Stimulated activated naive CD4-positive, alpha-beta T cell treated with Interleukin-2 at 50 U/mL for 16 hours (primary cell): ENCODE results near the gene TMEM232.
A peak's percentile ranks its signal among the peaks of the same experiment; 100 is the strongest.
"Not testable (repeated sequence)": the region's sequence is repeated elsewhere in the genome, so short reads cannot be mapped to it uniquely, and the experiment has no call there.

ENCODE experiments used
- DNase-seq: peaks from one replicate; lab custom pipeline; 2025; lab: John Stamatoyannopoulos, UW

The TMEM232 gene

GRCh38 chr5:110726249-110727024 is at the start of gene TMEM232:
TSS of gene TMEM232 (minus strand) at chr5:110726671. CDS start at chr5:110667352, 59,319 bp downstream.
- peak; percentile 71 for DNase-seq

DNA sequence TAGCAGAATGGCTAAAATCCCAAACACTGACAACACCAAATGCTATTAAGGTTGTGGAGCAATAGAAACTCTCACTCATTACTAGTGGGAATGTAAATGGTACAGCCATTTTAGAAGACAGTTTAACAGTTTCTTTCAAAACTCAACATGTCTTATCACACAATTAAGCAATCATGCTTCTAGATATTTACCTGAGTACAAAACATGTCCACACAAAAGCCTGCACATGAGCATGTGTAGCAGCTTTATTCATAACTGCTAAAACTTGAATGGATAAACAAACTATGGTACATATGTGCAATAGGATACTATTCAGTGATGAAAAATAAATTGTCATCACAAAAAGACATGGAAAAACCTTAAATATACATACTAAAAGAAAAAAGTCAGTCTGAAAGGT is 43.8 kb upstream of the TMEM232 start:
- no peak for DNase-seq

GRCh38 chr5:110769000-110769681 is 42.7 kb upstream of the TMEM232 start:
- no peak for DNase-seq

DNA sequence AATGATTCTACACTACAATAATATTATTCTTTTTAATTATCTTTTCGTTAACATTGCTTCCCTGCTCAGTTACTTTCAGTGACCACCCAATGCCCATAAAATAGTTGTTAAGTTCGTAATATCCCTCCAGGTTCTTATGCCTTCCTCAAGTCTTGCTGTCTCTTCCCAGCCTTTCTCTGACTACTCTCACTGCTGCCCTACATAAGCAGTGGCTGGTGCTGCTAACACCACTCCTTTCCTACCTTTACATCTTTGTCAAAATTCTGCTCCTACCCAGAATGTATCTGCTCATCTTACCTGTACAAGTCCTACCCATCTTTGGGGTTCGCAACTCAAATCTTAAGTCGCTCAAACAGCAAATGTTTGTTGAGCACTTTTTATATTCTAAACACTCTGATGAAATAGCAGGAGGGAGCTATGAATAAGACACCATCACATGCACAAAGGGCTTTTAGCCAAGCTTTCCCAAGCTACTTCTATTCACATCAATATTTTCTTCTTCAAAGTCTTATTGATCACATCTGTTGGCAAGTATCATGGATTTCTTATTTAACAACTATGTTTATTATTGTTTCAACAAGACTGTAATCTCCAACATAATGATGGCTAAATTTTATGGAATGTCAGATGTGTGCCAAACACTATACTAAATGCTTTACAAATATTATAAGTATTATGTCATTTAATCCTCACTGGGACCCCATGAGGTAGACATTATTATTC is 41.8 kb upstream of the TMEM232 start:
- no peak for DNase-seq

GRCh38 chr5:110760158-110760557 is 33.7 kb upstream of the TMEM232 start:
- no peak for DNase-seq

GRCh38 chr5:110757118-110757729 is 30.8 kb upstream of the TMEM232 start:
- no peak for DNase-seq

DNA sequence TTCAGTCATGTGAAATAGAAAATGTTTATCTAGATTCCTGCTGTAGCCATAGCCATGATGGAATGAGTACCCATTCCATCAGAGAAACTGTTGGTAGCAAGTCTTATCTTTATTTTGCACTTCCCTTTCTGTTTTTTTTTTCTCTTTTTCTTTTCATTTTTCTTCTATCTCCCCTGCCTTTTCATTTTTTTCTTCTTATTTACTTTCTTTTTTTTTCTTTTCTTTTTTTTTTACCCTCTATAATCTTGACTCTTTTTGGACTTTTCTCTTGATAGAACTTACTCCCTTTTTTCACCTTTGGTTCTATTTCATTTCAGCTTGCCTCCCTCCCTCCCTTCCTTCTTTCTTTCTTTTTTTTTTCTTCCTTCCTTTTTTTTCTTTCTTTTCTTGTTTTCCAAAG is 27.7 kb upstream of the TMEM232 start:
- DNase-seq = no peak

DNA sequence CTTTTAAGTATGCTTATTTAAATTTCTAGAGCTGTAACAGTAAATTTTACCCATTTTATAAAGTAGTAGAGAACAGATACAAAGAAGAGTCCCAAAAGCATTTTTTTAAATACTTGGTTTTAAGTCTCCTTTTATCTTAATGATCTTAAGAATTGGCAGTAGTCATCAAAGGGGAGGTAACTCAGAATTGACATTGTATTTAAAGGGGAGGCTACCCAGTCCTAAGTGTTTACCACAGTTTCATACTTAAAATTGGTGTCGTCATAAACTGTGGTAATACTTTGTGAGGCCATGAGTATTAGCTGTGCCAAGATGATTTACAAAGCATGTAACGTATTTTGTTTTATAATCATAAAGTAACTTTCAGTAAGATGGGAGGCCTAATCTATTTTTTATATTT is 27.1 kb upstream of the TMEM232 start:
- no peak for DNase-seq

DNA sequence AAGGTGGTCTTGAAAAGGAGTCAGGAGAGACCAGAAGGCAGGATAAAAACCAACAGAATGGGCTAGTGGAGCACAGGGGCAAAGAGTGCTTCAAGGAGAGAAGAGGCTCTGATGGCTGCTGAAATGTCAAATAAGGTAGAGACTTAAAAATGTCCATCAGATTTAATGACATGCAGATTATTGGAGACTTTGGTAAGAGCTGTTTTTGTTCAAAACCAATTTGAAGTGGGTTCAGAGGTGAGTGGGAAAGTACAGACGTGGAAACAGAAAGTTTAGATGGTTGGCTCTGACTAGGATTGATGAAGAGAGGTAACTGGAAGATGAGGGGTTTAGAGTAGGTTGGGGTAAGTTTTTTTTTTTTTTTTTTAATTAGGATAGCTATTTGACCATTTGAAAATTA is 26.5 kb upstream of the TMEM232 start:
- DNase-seq = no peak

DNA sequence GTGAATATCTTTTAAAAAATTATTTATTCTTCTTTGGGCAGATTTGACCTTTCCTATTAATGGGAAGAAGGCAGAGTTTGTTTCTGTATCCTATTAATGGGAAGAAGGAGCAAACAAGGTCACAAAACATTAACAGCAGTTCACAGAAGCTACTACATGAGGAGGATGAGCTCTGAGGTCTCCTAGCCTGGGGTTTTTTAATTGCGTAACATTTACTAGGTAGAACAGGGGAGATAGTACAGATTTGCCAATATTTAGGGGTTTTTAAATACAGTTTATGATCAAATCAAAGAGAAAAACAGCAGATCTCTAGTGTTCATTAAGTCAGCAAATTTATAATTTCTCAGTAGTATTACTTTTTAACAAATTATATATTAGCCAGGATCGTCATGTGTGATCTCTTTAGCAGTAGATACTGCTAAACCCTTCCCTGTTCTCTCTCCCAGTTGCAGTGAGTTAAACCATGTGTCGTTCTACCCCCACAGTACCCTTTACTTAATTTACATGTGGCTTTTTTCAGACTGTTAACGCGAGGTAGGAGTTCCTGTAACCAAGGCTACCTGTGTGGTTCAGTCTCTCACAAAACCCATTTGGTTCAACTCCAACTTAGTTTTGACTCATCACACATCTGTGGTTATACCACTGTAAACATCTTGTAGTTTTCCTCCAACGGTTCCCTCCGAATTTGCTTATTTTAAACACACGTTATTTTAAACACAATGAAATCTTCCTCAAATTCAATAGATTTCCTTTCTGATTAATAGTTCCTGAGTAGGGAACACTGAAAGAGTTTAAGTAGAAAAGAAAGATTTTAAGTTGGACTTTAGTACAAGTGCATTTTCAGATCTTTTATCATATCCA is 25.7 kb upstream of the TMEM232 start:
- DNase-seq = peak; percentile 5

DNA sequence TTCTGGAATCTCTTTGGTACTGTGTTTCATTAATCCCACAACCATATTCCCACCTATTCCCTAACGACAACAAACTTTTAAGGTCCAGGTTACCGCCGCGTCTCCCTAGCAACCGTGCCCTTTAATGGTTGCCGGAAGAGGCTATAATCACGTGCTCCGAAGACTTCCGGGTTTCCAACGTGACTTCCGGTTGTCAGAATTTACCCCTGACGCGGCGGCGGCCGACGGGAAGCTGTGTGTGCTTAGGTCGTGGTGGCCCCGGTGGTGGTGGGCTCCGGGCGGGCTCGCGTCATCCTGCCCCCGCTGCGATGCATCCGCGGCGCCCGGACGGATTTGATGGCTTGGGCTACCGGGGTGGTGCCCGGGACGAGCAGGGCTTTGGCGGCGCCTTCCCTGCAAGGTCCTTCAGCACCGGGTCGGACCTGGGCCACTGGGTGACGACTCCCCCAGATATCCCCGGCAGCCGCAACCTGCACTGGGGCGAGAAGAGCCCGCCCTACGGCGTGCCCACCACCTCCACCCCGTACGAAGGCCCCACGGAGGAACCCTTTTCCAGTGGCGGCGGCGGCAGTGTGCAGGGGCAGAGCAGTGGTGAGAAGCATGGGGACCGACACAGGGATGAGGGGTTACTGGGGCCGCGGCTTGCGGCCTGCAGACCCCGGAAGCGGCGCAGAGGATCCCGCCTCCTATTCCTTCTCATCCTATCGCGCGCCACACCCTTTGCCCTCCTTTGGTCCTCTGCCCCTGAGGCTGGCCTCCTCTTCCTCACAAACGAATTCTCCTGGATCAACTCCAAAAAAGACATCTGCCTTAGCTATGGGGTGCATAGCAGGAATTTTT is 12.6 kb upstream of the TMEM232 start, which contains the start of gene SLC25A46:
TSS of gene SLC25A46 (plus strand) at position 196 of the 840 bp plus-strand sequence. CDS start at position 309, 113 bp downstream.
- DNase-seq = peak; percentile 86

DNA sequence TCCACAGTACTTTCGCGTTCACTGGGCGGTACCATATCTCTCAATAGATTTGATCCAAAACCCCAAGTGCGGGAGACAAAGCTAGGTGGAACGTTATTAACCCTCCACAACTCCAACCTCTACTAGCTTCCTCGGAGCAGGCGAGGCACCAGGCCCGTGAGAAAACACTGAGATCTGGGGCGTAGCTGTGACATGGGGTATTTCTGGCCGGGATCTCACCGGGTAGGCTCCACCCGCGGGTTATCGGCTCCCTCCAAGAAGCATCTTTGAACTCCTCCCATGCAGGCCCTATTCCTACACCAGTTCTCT is 12.0 kb upstream of the TMEM232 start:
- peak; percentile 68 for DNase-seq

- DNase-seq = no peak
These were observed 10.3 kb upstream of the TMEM232 start for GRCh38 chr5:110736753-110737152.

GRCh38 chr5:110735556-110735955 is 9.1 kb upstream of the TMEM232 start:
- DNase-seq = no peak

DNA sequence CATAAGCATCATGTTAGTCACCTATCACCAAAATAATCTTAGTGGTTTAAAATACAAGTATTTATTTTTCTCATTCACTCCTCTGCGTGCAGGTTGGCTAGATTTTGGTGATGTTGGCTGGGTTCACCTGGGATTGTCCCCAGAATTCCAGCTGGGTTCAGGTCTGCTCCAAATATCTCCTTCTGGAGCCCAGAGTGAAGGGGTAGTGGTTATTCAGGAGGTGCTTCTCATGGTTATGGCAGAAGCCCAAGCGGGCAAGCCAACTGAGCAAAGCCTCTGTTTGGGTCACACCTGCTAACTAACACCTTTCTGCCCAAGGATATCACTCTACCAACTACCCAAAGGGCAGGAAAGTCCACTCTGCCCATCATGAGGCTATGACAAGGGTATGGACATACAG is 7.6 kb upstream of the TMEM232 start:
- no peak for DNase-seq

DNA sequence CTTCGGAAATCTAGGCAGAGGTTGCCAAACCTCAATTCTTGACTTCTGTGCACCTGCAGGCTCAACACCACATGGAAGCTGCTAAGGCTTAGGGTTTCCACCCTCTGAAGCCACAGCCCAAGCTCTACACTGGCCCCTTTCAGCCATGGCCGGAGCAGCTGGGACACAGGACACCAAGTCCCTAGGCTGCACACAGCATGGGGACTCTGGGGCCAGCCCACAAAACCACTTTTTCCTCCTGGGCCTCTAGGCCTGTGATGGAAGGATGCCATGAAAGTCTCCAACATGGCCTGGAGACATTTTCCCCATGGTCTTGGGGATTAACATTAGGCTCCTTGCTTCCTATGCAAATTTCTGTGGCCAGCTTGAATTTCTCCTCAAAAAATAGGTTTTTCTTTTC is 5.0 kb upstream of the TMEM232 start:
- not testable (repeated sequence) for DNase-seq

- no peak for DNase-seq
These were observed 499 bp upstream of the TMEM232 start for GRCh38 chr5:110727025-110727314.

DNA sequence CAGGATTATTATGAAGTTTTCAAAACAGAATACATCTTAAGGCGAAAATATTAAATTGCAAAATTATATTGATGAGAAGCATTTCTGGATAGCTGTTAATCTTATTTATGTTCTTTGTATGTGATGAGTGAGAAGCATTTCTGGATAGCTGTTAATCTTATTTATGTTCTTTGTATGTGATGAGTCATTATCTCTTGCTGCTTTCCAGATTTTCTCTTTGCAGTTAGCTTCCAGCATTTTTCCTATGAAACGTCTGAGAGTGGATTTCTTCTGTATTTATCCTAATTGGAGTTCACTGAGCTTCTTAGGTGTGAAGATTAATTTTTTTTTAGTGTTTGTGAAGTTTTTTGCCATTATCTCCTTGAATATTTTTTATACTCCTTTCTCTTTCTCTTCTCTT is 8.2 kb downstream of the TMEM232 start:
- DNase-seq = no peak

GRCh38 chr5:110716247-110717245 is 9.9 kb downstream of the TMEM232 start:
- no peak for DNase-seq
